Caki2 (cell line): ENCODE data around the gene SDR42E2. TPM values are rescaled to one million over a fixed set of nuclear protein-coding genes. Genes with fewer than 3 reads are reported as not detected.
A peak's percentile ranks its signal among the peaks of the same experiment; 100 is the strongest.

Experiments
- DNase-seq: peaks from one replicate; pipeline ENCODE4 v3.0.0-alpha.2; 2015; ENCODE audit warnings: low read depth
- in situ Hi-C: cut with HindIII; loops from 2 replicates; pipeline ENCODE4 v1.10.0; 2016; ENCODE audit warnings: low sequenced_read_pairs, low pct_unique_long_range_greater_than_20kb, mixed read lengths
- total RNA-seq: library from RNA; depleted of rRNA; stranded (reverse); fragments of >200 nt; shearing (Covaris generic); gene quantifications from 2 replicates; pipeline ENCODE4 v1.2.3, GENCODE V29; 2014; ENCODE audit warnings: low replicate concordance; rRNA removed

The SDR42E2 gene
- total RNA-seq, 1 experiment from 2014 or later, result not detected

GRCh38 chr16:22220714-22221113, 58.4 kb downstream of the SDR42E2 start:
- DNase-seq, result no peak
- in situ Hi-C loops, result no loop called here

DNA sequence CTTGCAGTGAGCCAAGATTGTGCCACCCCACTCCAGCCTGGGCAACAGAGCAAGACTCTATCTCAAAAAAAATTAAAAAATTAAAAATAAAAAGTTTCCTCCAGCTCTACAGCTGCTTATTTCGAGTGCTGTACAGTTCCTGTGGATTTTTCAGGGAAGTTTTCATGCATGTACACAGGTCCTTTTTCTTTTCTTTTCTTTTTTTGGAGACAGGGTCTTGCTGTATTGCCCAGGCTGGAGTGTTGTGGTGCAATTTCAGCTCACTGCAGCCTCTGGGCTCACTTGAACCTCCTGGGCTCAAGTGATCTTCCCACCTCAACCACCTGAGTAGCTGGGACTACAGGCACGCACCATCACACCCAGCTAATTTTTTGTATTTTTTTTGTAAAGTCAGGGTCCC, 59.7 kb downstream of the SDR42E2 start:
- in situ Hi-C loops, result no loop called here
- DNase-seq, result no peak

DNA sequence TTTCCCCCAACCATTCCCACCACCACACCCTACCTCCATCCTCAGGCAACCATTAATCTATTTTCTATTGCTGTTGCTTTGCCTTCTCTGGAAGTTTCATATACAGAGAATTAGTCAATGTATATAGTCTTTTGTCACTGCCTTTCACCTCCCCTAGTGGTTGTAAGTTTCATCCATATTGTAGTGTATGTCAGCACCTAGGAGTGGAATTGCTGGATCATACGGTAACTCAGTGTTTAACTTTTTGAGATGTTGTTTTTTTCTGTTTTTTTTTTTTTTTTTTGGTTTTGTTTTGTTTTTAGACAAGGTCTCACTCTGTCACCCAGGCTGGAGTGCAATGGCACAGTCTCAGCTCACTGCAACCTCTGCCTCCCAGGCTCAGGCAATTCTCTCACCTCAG, 60.7 kb downstream of the SDR42E2 start:
- DNase-seq, result no peak
- in situ Hi-C loops, result no loop called here

GRCh38 chr16:22225060-22225459, 62.8 kb downstream of the SDR42E2 start:
- no peak for DNase-seq
- in situ Hi-C loops, result no loop called here

GRCh38 chr16:22229889-22230288, 67.6 kb downstream of the SDR42E2 start:
- in situ Hi-C loops, result no loop called here
- no peak for DNase-seq

DNA sequence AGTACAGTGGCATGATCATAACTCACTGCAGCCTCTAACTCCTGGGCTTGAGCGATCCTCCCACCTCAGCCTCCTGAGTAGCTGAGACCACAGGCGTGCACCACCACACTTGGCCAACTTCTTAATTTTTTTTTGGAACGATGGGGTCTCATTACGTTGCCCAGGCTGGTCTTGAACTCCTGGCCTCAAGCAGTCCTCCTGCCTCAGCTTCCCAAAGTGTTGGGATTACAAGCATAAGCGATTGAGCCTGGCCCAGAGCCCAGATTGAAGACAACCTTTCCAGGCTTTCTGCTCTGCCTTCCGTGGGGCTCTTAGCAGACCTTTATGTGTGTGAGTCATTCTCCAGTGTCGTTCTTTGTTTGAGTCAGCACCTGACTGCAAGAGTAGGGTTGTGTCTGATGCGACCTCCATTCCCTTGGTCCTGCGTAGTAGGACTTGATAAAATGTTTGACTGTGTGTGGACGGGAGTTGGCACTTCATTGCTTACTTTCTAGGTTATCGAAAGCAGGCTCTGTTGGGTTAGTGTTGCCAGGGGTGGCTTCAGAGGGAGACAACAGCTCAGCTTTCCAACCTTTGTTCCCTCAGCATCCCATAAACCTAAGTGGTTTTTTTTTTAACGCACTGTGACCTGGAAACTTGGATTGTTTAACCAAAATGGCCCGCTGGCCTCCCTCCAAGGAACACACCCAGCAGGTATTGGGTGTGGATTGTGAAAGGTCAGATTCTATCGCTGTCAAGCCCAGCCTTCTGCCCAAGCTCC, 70.2 kb downstream of the SDR42E2 start:
- in situ Hi-C loops, result no loop called here
- peak; percentile 96 for DNase-seq

DNA sequence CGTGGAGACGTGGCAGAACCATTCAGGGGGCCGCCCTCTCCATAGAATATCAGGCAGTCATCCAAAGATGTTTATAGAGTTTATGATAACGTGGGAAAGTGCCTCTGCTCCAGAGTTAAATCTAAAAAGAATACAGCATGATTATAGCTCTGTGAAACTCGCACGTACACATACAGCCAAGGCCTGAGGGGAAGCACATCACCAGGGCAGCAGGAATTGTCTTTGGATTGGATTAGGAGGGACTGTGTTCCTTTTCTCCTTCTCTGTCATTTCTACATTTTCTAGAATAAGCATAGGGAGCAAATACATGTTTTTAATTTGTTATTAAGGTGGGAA, 70.7 kb downstream of the SDR42E2 start:
- in situ Hi-C loops, result no loop called here

DNA sequence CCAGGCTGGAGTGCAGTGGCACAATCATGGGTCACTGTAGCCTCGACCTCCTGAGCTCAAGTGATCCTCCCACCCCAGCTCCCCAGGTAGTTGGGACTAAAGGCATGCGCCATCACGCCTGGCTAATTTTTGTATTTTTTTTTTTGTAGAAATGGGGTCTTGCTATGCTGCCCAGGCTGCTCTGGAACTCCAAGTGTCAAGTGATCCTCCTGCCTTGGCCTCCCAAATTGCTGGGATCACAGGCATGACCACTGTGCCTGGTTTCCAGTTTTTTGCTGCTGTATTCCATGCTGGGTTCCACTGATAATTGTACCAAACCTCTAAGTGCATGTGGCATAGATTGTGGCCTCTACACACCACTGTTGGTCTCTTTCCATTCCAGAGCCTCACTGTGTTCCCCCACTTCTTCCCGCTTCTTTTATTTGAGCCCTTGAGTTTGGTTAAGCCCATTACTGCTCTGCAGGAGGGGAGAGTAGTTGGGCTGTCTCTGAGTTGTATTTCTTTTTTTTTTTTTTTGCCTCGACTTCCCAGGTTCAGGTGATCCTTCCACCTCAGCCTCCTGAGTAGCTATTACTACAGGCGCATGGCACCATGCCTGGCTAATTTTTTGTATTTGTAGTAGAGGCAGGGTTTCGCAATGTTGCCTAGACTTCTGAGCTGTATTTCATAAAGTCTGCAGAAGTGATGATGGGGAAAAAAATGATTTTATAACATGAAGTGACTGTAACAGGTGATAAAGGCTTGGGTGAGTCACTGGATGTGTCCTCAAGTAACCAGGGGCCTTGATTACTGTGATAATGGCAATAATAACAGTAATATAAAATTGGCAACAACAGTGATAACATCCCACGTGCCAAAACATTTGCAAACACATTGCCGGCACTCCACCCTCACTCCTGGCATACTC, 73.8 kb downstream of the SDR42E2 start:
- in situ Hi-C loops, result no loop called here
- DNase-seq, result no peak

More for the DNA sequence above, 70.7 kb downstream of the SDR42E2 start:
- DNase-seq, result no peak

DNA sequence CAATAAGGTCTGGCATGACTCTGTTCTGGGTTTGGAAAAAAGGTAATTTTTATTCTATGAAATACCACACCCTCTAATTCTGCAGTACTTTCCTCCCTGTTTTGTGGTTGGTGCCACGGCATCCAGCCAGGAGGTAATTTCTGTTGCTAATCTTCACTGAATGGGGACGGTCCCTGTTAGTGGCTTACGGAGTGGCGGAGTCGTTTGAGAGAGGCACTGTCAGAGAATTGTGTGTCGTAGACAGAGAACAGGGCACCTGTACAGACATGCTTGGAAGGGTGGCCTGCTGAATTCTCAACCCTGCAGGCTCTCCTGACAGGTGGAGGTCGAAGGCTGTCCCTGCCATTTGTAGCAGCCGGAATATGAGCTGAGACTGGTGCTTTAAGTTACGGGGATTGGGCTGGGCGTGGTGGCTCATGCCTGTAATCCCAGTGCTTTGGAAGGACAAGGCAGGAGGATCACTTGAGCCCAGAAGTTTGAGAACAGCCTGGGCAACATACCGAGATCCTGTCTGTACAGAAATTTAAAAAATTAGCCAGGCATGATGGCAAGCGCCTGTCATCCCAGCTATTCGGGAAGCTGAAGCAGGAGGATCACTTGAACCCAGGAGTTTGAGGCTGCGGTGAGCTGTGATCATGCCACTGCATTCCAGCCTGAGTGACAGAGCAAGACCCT, 77.0 kb downstream of the SDR42E2 start:
- no peak for DNase-seq
- in situ Hi-C loops, result no loop called here

GRCh38 chr16:22240023-22240710, 77.9 kb downstream of the SDR42E2 start:
- in situ Hi-C loops, result no loop called here

More at GRCh38 chr16:22240023-22240710, 77.9 kb downstream of the SDR42E2 start:
- no peak for DNase-seq

Other genes with a start within 250 kb of the SDR42E2 start
- gene UQCRC2, start 209.1 kb upstream of the SDR42E2 start, total RNA-seq, result 19.4 and 27.1 TPM in 2 replicates
- gene PDZD9, start 161.4 kb upstream of the SDR42E2 start, total RNA-seq, result not detected in 2 replicates
- gene MOSMO, start 154.4 kb upstream of the SDR42E2 start, total RNA-seq, result 11.5 and 18.2 TPM in 2 replicates
- not detected in 2 replicates for gene VWA3A, start 70.0 kb upstream of the SDR42E2 start, total RNA-seq
- gene EEF2K, start 43.8 kb downstream of the SDR42E2 start, total RNA-seq, result 16.2 and 20.1 TPM in 2 replicates
- 30.4 and 47.5 TPM in 2 replicates for gene POLR3E, start 134.9 kb downstream of the SDR42E2 start, total RNA-seq
- 172 and 220 TPM in 2 replicates for gene CDR2, start 212.1 kb downstream of the SDR42E2 start, total RNA-seq